Mesenchymal stem cell (in vitro differentiated cells and primary cell): ENCODE results near the gene OR10A5.

Source experiments
- DNase-seq: peaks from one replicate; pipeline ENCODE4 v3.0.0-alpha.2; 2013
- H2AFZ ChIP-seq: one replicate; pipeline ENCODE4 v1.6.1; 2013; ENCODE audit warnings: low read depth, mild to moderate bottlenecking, control low read depth, inconsistent platforms, low read length, moderate library complexity
- H2AK5ac ChIP-seq: 2 replicates; pipeline ENCODE4 v1.6.1; 2013; ENCODE audit warnings: low read length, moderate library complexity, mild to moderate bottlenecking, inconsistent platforms; ENCODE audit not compliant: severe bottlenecking
- H2BK120ac ChIP-seq: one replicate; pipeline ENCODE4 v1.6.1; 2013; ENCODE audit warnings: low read depth, mild to moderate bottlenecking, inconsistent platforms, low read length, moderate library complexity
- H2BK12ac ChIP-seq, 2 experiments: one replicate each; pipeline ENCODE4 v1.6.1; 2013; ENCODE audit warnings: inconsistent platforms in 2 of 2, low read length in 2 of 2, mild to moderate bottlenecking in 2 of 2, moderate library complexity in 2 of 2, control low read depth in 1 of 2
- H2BK15ac ChIP-seq: one replicate; pipeline ENCODE4 v1.6.1; 2013; ENCODE audit warnings: mild to moderate bottlenecking, low read depth, inconsistent platforms; ENCODE audit not compliant: poor library complexity, severe bottlenecking
- H2BK5ac ChIP-seq: 2 replicates; pipeline ENCODE4 v1.6.1; 2013; ENCODE audit warnings: low read depth, mild to moderate bottlenecking, low read length, control low read depth, inconsistent platforms; ENCODE audit not compliant: poor library complexity, severe bottlenecking
- H3K14ac ChIP-seq, 2 experiments: one replicate each; pipeline ENCODE4 v1.6.1; 2013; ENCODE audit warnings: inconsistent platforms in 2 of 2, low read length in 2 of 2, control low read depth in 1 of 2, mild to moderate bottlenecking in 1 of 2, moderate library complexity in 1 of 2
- H3K18ac ChIP-seq, 2 experiments: one replicate each; pipeline ENCODE4 v1.6.1; 2013; ENCODE audit warnings: inconsistent platforms in 2 of 2, low read length in 2 of 2, control low read depth in 1 of 2, low read depth in 1 of 2, mild to moderate bottlenecking in 1 of 2
- H3K23ac ChIP-seq, 2 experiments: one replicate each; pipeline ENCODE4 v1.6.1; 2013; ENCODE audit warnings: inconsistent platforms in 2 of 2, low read length in 2 of 2, mild to moderate bottlenecking in 2 of 2, moderate library complexity in 2 of 2, control low read depth in 1 of 2
- H3K27ac ChIP-seq: 2 replicates; pipeline ENCODE4 v1.5.1; 2013; ENCODE audit warnings: mild to moderate bottlenecking, moderate library complexity, low read length, control low read depth, inconsistent platforms; ENCODE audit not compliant: poor library complexity, severe bottlenecking
- H3K27me3 ChIP-seq, 2 experiments: 2 replicates each; pipeline versions ENCODE4 v1.6.1 to v1.7.0; 2013; ENCODE audit warnings: low read length in 2 of 2, mild to moderate bottlenecking in 2 of 2, moderate library complexity in 2 of 2, control low read depth in 1 of 2, inconsistent platforms in 1 of 2; ENCODE audit not compliant: control insufficient read depth in 1 of 2, insufficient read depth in 1 of 2
- H3K36me3 ChIP-seq, 2 experiments: 2 replicates each; pipeline versions ENCODE4 v1.6.1 to v1.7.0; 2013; ENCODE audit warnings: low read length in 2 of 2, control low read depth in 1 of 2, inconsistent platforms in 1 of 2, low read depth in 1 of 2, mild to moderate bottlenecking in 1 of 2; ENCODE audit not compliant: insufficient read depth in 2 of 2, control insufficient read depth in 1 of 2
- H3K4ac ChIP-seq, 2 experiments: one replicate each; pipeline ENCODE4 v1.6.1; 2013; ENCODE audit warnings: inconsistent platforms in 2 of 2, low read length in 2 of 2, mild to moderate bottlenecking in 2 of 2, moderate library complexity in 2 of 2, control low read depth in 1 of 2, low read depth in 1 of 2
- H3K4me1 ChIP-seq: 2 replicates; pipeline ENCODE4 v1.6.1; 2013; ENCODE audit warnings: low read depth, low read length, control low read depth; ENCODE audit not compliant: control insufficient read depth, insufficient read depth
- H3K4me2 ChIP-seq: 2 replicates; pipeline ENCODE4 v1.6.1; 2013; ENCODE audit warnings: low read length, mild to moderate bottlenecking, inconsistent platforms; ENCODE audit not compliant: poor library complexity, severe bottlenecking
- H3K4me3 ChIP-seq, 2 experiments: 2 replicates each; pipeline versions ENCODE4 v1.5.1 to v1.7.0; 2013; ENCODE audit warnings: low read length in 2 of 2, mild to moderate bottlenecking in 2 of 2, control low read depth in 1 of 2, low read depth in 1 of 2; ENCODE audit not compliant: insufficient read depth in 1 of 2
- H3K79me1 ChIP-seq: replicated peaks from 2 replicates; pipeline ENCODE4 v1.6.1; 2013; ENCODE audit warnings: mild to moderate bottlenecking, control low read depth, low read length, inconsistent platforms; ENCODE audit not compliant: poor library complexity, severe bottlenecking
- H3K9ac ChIP-seq: 2 replicates; pipeline ENCODE4 v1.7.0; 2013; ENCODE audit warnings: mild to moderate bottlenecking, low read length, moderate library complexity
- H3K9me3 ChIP-seq: 2 replicates; pipeline ENCODE4 v1.7.0; 2013; ENCODE audit warnings: mild to moderate bottlenecking, low read length; ENCODE audit not compliant: control insufficient read depth
- H4K8ac ChIP-seq: one replicate; pipeline ENCODE4 v1.6.1; 2013; ENCODE audit warnings: inconsistent platforms, mild to moderate bottlenecking, low read length, moderate library complexity
- H4K91ac ChIP-seq: one replicate; pipeline ENCODE4 v1.6.1; 2013; ENCODE audit warnings: mild to moderate bottlenecking, low read length, inconsistent platforms
- WGBS: methylation state at CpG from one replicate; pipeline ENCODE4 v1.1.7; 2013; ENCODE audit warnings: mixed read lengths; 5-methylcytosine and 5-hydroxymethylcytosine counted together

The OR10A5 gene

GRCh38 chr11:6841694-6842093 lies 3.8 kb upstream of the OR10A5 start:
- no peak overlapping the region for H3K18ac ChIP-seq
- H3K4me3 ChIP-seq = no peak overlapping the region
- H3K79me1 ChIP-seq = no peaks in the 10 kb centered on the region
- H3K4me1 ChIP-seq = no peaks in the 10 kb centered on the region
- H3K23ac ChIP-seq = no peak overlapping the region
- no peak overlapping the region for H3K14ac ChIP-seq
- H2BK15ac ChIP-seq = no peak overlapping the region
- H3K36me3 ChIP-seq = no peaks in the 10 kb centered on the region
- H4K8ac ChIP-seq = no peak overlapping the region
- H2BK120ac ChIP-seq = no peak overlapping the region
- H3K27me3 ChIP-seq = no peaks in the 10 kb centered on the region
- H3K4ac ChIP-seq = no peak overlapping the region
- H2AK5ac ChIP-seq = no peak overlapping the region
- H3K9me3 ChIP-seq = peaks cover 12% of the 10 kb centered on the region
- H3K4me2 ChIP-seq = no peak overlapping the region
- DNase-seq = no peak
- H2BK5ac ChIP-seq = no peak overlapping the region
- H3K27ac ChIP-seq = no peak overlapping the region
- H3K9ac ChIP-seq = no peak overlapping the region
- no peak overlapping the region for H2AFZ ChIP-seq
- no peak overlapping the region for H2BK12ac ChIP-seq
- H4K91ac ChIP-seq = no peak overlapping the region

- Histone ChIP-seq H2BK12ac (no peak overlapping the region), H4K91ac (no peak overlapping the region)
- WGBS = 75% methylated on average over 2 of the region's 2 CpGs
Measured at GRCh38 chr11:6843670-6844069, 1.8 kb upstream of the OR10A5 start.

GRCh38 chr11:6844356-6844755 lies 1.1 kb upstream of the OR10A5 start:
- WGBS = 84% methylated on average over 3 of the region's 5 CpGs
- H2BK12ac ChIP-seq = no peak overlapping the region
- peak overlapping the region in 1 of 2 experiments; percentile 40 for H3K23ac ChIP-seq
- H3K36me3 ChIP-seq = no peaks in the 10 kb centered on the region
- no peaks in the 10 kb centered on the region for H3K79me1 ChIP-seq
- peak overlapping the region; percentile 48 for H4K91ac ChIP-seq
- no peak overlapping the region for H3K14ac ChIP-seq
- no peaks in the 10 kb centered on the region for H3K4me1 ChIP-seq
- H2AK5ac ChIP-seq = no peak overlapping the region
- no peak overlapping the region for H3K4ac ChIP-seq
- H3K4me2 ChIP-seq = no peak overlapping the region
- H3K27me3 ChIP-seq = no peaks in the 10 kb centered on the region
- H2AFZ ChIP-seq = no peak overlapping the region
- no peak overlapping the region for H3K27ac ChIP-seq
- no peak overlapping the region for H2BK15ac ChIP-seq
- H4K8ac ChIP-seq = no peak overlapping the region
- peaks cover 15% of the 10 kb centered on the region for H3K9me3 ChIP-seq
- H3K4me3 ChIP-seq = no peak overlapping the region
- H3K9ac ChIP-seq = no peak overlapping the region
- no peak overlapping the region for H2BK120ac ChIP-seq
- no peak overlapping the region for H2BK5ac ChIP-seq
- H3K18ac ChIP-seq = no peak overlapping the region
- no peak for DNase-seq

More at GRCh38 chr11:6843670-6844069, 1.8 kb upstream of the OR10A5 start:
- Histone ChIP-seq H3K4ac (no peak overlapping the region), H3K36me3 (no peaks in the 10 kb centered on the region), H3K79me1 (no peaks in the 10 kb centered on the region), H2BK15ac (no peak overlapping the region), H2AK5ac (no peak overlapping the region), H3K27ac (no peak overlapping the region), H4K8ac (no peak overlapping the region), H3K18ac (no peak overlapping the region), H3K9ac (no peak overlapping the region), H2BK5ac (no peak overlapping the region), H3K4me2 (no peak overlapping the region), H3K9me3 (peaks cover 15% of the 10 kb centered on the region), H2AFZ (no peak overlapping the region), H3K4me1 (no peaks in the 10 kb centered on the region), H3K23ac (no peak overlapping the region), H2BK120ac (no peak overlapping the region), H3K14ac (no peak overlapping the region), H3K4me3 (no peak overlapping the region), H3K27me3 (no peaks in the 10 kb centered on the region)
- DNase-seq = no peak

- H2BK15ac ChIP-seq = no peak overlapping the region
- no peak overlapping the region for H3K9ac ChIP-seq
- H3K4me2 ChIP-seq = no peak overlapping the region
- H2BK120ac ChIP-seq = no peak overlapping the region
- no peak overlapping the region for H4K91ac ChIP-seq
- no peak overlapping the region for H3K14ac ChIP-seq
- H3K36me3 ChIP-seq = no peaks in the 10 kb centered on the region
- no peak for DNase-seq
- peaks cover 22% of the 10 kb centered on the region for H3K9me3 ChIP-seq
- H2BK12ac ChIP-seq = no peak overlapping the region
- H3K4me3 ChIP-seq = no peak overlapping the region
- H3K27me3 ChIP-seq = no peaks in the 10 kb centered on the region
- H3K18ac ChIP-seq = no peak overlapping the region
- H2AK5ac ChIP-seq = no peak overlapping the region
- H3K27ac ChIP-seq = no peak overlapping the region
- no peak overlapping the region for H4K8ac ChIP-seq
- H3K4me1 ChIP-seq = no peaks in the 10 kb centered on the region
- no peak overlapping the region for H2BK5ac ChIP-seq
- no peak overlapping the region for H2AFZ ChIP-seq
- no peak overlapping the region for H3K23ac ChIP-seq
- no peak overlapping the region for H3K4ac ChIP-seq
- WGBS = 93% methylated on average over 1 of the region's 2 CpGs
- no peaks in the 10 kb centered on the region for H3K79me1 ChIP-seq
Measured at GRCh38 chr11:6850526-6850925, 5.0 kb downstream of the OR10A5 start.
